SU-DHL-6 (cell line): ENCODE results near the gene WDR46.
"Not testable (repeated sequence)": the region's sequence is repeated elsewhere in the genome, so short reads cannot be mapped to it uniquely, and the experiment has no call there.

ENCODE experiments used
- H2AFZ ChIP-seq: fragments of 200-600 bp; sonication (generic); 2 replicates; pipeline ENCODE4 v1.6.1; 2014; ENCODE audit warnings: low read depth, mild to moderate bottlenecking, moderate library complexity, mixed read lengths, antibody characterized with exemption, low read length; ENCODE audit not compliant: severe bottlenecking
- H3F3A ChIP-seq: fragments of 200-600 bp; shearing (Covaris generic); 2 replicates; pipeline ENCODE4 v1.6.0; 2016; ENCODE audit warnings: antibody characterized with exemption, mild to moderate bottlenecking; ENCODE audit not compliant: insufficient read depth
- H3K27ac ChIP-seq: fragments of 200-600 bp; sonication (generic); 2 replicates; pipeline ENCODE4 v1.5.1; 2016; ENCODE audit warnings: low read depth, mild to moderate bottlenecking, low read length, moderate library complexity, mixed read lengths
- H3K27me3 ChIP-seq: fragments of 200-600 bp; sonication (generic), shearing (Covaris generic); 2 replicates; pipeline ENCODE4 v1.6.0; 2014; ENCODE audit warnings: mild to moderate bottlenecking, low read length
- H3K36me3 ChIP-seq: fragments of 200-600 bp; sonication (generic); 2 replicates; pipeline ENCODE4 v1.6.1; 2014; ENCODE audit warnings: mild to moderate bottlenecking, low read length, mixed read lengths
- H3K4me2 ChIP-seq: fragments of 300-600, 200-600 bp; shearing (Covaris generic), sonication (generic); 2 replicates; pipeline ENCODE4 v1.6.0; 2014; ENCODE audit warnings: low read length, low read depth, mild to moderate bottlenecking; ENCODE audit not compliant: poor library complexity, severe bottlenecking
- H3K4me3 ChIP-seq: fragments of 200-600 bp; sonication (generic); 2 replicates; pipeline ENCODE4 v1.5.1; 2014; ENCODE audit warnings: antibody characterized with exemption, low read length, mild to moderate bottlenecking, mixed read lengths; ENCODE audit not compliant: insufficient read depth, poor library complexity, severe bottlenecking
- H3K79me2 ChIP-seq: fragments of 200-600 bp; sonication (generic); 2 replicates; pipeline ENCODE4 v1.6.1; 2014; ENCODE audit warnings: mild to moderate bottlenecking, low read length, moderate library complexity; ENCODE audit not compliant: insufficient read depth
- H3K9ac ChIP-seq: fragments of 200-600 bp; sonication (generic); 2 replicates; pipeline ENCODE4 v1.7.0; 2014; ENCODE audit warnings: mild to moderate bottlenecking, low read length
- H3K9me2 ChIP-seq: fragments of 200-600 bp; sonication (generic); replicated peaks from 2 replicates; pipeline ENCODE4 v1.6.1; 2014; ENCODE audit warnings: low read length; ENCODE audit not compliant: insufficient read depth
- H3K9me3 ChIP-seq: fragments of 200-600 bp; sonication (generic); 2 replicates; pipeline ENCODE4 v1.6.1; 2014; ENCODE audit warnings: low read length, mixed read lengths; ENCODE audit not compliant: insufficient read depth
- H4K20me1 ChIP-seq: fragments of 200-600 bp; sonication (generic); 2 replicates; pipeline ENCODE4 v1.6.1; 2014; ENCODE audit warnings: low read depth, mild to moderate bottlenecking, antibody characterized with exemption, low read length, moderate library complexity, mixed read lengths
- CTCF ChIP-seq: fragments of 200-600 bp; sonication (generic); IDR thresholded peaks from one replicate; pipeline ENCODE4 v1.5.1; 2017; ENCODE audit warnings: antibody characterized with exemption, mild to moderate bottlenecking, low read length, moderate library complexity; ENCODE audit not compliant: insufficient read depth, poor library complexity, severe bottlenecking
- EZH2phosphoT487 ChIP-seq: fragments of 200-600 bp; sonication (generic), shearing (Covaris generic); conservative IDR thresholded peaks from 2 replicates; pipeline ENCODE4 v1.6.1; 2018; ENCODE audit warnings: mild to moderate bottlenecking, antibody characterized with exemption, low read length, moderate library complexity, mixed read lengths

The WDR46 gene

GRCh38 chr6:33271468-33272274 lies 17.4 kb downstream of the WDR46 start, which contains the start of the genes RPS18 and VPS52:
Gene RPS18, plus strand, starts transcription at chr6:33272075. Its CDS starts 45 bp downstream, at chr6:33272120.
Gene VPS52, minus strand, starts transcription at chr6:33271876. Its CDS starts 201 bp downstream, at chr6:33271675.
- H3K36me3 ChIP-seq: peaks cover 30% of the 10 kb centered on the region
- H3K9me2 ChIP-seq: no peaks in the 10 kb centered on the region
- peak within 1 kb of the TSS; percentile 90 for H3K27ac ChIP-seq
- H3K9me3 ChIP-seq: no peaks in the 10 kb centered on the region
- peak within 1 kb of the TSS; percentile 88 for H3K4me2 ChIP-seq
- peak within 1 kb of the TSS; percentile 91 for H2AFZ ChIP-seq
- peaks cover 54% of the 10 kb centered on the region for H3F3A ChIP-seq
- peak within 1 kb of the TSS; percentile 76 for H3K4me3 ChIP-seq
- peak within 1 kb of the TSS; percentile 75 for H3K9ac ChIP-seq
- TF ChIP-seq EZH2phosphoT487 (no peak), CTCF (no peak)
- peaks cover 45% of the 10 kb centered on the region for H3K79me2 ChIP-seq
- H4K20me1 ChIP-seq: peaks cover 16% of the 10 kb centered on the region
- H3K27me3 ChIP-seq: no peaks in the 10 kb centered on the region

- peaks cover 48% of the 10 kb centered on the region for H3F3A ChIP-seq
- peaks cover 16% of the 10 kb centered on the region for H4K20me1 ChIP-seq
- H3K27ac ChIP-seq: peak overlapping the region; percentile 90
- H3K9me2 ChIP-seq: no peaks in the 10 kb centered on the region
- no peak for TF ChIP-seq EZH2phosphoT487
- no peak for TF ChIP-seq CTCF
- peaks cover 27% of the 10 kb centered on the region for H3K36me3 ChIP-seq
- peak overlapping the region; percentile 91 for H2AFZ ChIP-seq
- H3K9ac ChIP-seq: peak overlapping the region; percentile 75
- peaks cover 45% of the 10 kb centered on the region for H3K79me2 ChIP-seq
- H3K9me3 ChIP-seq: no peaks in the 10 kb centered on the region
- no peaks in the 10 kb centered on the region for H3K27me3 ChIP-seq
- H3K4me2 ChIP-seq: peak overlapping the region; percentile 66
- peak overlapping the region; percentile 76 for H3K4me3 ChIP-seq
Observed at GRCh38 chr6:33271117-33271467, 17.9 kb downstream of the WDR46 start.

- H3K79me2 ChIP-seq: no peaks in the 10 kb centered on the region
- no peaks in the 10 kb centered on the region for H4K20me1 ChIP-seq
- no peaks in the 10 kb centered on the region for H3K27me3 ChIP-seq
- H3K9me3 ChIP-seq: no peaks in the 10 kb centered on the region
- H3F3A ChIP-seq: peaks cover 8% of the 10 kb centered on the region
- no peak overlapping the region for H2AFZ ChIP-seq
- H3K9ac ChIP-seq: no peak overlapping the region
- H3K9me2 ChIP-seq: no peaks in the 10 kb centered on the region
- peaks cover 18% of the 10 kb centered on the region; the same call in 1 of the 2 replicates for H3K36me3 ChIP-seq
- no peak overlapping the region for H3K4me3 ChIP-seq
- no peak for TF ChIP-seq EZH2phosphoT487
- no peak for TF ChIP-seq CTCF
- no peak overlapping the region for H3K4me2 ChIP-seq
- H3K27ac ChIP-seq: no peak overlapping the region
Observed at GRCh38 chr6:33264015-33264414, 25.0 kb downstream of the WDR46 start.

- H3K79me2 ChIP-seq, H2AFZ ChIP-seq, H3K9me2 ChIP-seq, H3K27me3 ChIP-seq, H3K4me2 ChIP-seq, H3K9ac ChIP-seq, H3K27ac ChIP-seq, H3K4me3 ChIP-seq, H3K9me3 ChIP-seq, H4K20me1 ChIP-seq, H3F3A ChIP-seq: not testable (repeated sequence)
- peaks cover 21% of the 10 kb centered on the region; the same call in 1 of the 2 replicates for H3K36me3 ChIP-seq
Observed at GRCh38 chr6:33262490-33262889, 26.5 kb downstream of the WDR46 start.
